VCaP (cell line): ENCODE results near the gene AKR1C4.
A peak's percentile ranks its signal among the peaks of the same experiment; 100 is the strongest.
"Not testable (repeated sequence)": the region's sequence is repeated elsewhere in the genome, so short reads cannot be mapped to it uniquely, and the experiment has no call there.

ENCODE experiments used
- H3K27ac ChIP-seq: fragments of 450-650 bp; 2 replicates; pipeline ENCODE4 v1.5.1; 2017
- TF ChIP-seq, protein P1 (sequence below): fragments of 450-650 bp; conservative IDR thresholded peaks from 2 replicates; pipeline ENCODE4 v1.5.1; 2017; ENCODE audit warnings: mild to moderate bottlenecking, moderate library complexity

The AKR1C4 gene

GRCh38 chr10:5234106-5234860 is 37.6 kb downstream of the AKR1C4 start:
- TF ChIP-seq, protein P1, sequence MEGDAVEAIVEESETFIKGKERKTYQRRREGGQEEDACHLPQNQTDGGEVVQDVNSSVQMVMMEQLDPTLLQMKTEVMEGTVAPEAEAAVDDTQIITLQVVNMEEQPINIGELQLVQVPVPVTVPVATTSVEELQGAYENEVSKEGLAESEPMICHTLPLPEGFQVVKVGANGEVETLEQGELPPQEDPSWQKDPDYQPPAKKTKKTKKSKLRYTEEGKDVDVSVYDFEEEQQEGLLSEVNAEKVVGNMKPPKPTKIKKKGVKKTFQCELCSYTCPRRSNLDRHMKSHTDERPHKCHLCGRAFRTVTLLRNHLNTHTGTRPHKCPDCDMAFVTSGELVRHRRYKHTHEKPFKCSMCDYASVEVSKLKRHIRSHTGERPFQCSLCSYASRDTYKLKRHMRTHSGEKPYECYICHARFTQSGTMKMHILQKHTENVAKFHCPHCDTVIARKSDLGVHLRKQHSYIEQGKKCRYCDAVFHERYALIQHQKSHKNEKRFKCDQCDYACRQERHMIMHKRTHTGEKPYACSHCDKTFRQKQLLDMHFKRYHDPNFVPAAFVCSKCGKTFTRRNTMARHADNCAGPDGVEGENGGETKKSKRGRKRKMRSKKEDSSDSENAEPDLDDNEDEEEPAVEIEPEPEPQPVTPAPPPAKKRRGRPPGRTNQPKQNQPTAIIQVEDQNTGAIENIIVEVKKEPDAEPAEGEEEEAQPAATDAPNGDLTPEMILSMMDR, result no peak
- H3K27ac ChIP-seq, result no peak overlapping the region

DNA sequence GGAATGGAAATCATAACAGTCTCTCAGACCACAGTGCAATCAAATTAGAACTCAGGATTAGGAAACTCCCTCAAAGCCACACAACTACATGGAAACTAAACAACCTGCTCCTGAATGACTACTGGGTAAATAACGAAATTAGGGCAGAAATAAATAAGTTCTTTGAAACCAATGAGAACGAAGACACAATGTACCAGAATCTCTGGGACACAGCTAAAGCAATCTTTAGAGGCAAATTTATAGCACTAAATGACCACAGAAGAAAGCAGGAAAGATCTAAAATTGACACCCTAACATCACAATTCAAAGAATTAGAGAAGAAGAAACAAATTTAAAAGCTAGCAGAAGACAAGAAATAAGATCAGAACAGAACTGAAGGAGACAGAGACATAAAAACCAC is 40.9 kb downstream of the AKR1C4 start:
- not testable (repeated sequence) for H3K27ac ChIP-seq

DNA sequence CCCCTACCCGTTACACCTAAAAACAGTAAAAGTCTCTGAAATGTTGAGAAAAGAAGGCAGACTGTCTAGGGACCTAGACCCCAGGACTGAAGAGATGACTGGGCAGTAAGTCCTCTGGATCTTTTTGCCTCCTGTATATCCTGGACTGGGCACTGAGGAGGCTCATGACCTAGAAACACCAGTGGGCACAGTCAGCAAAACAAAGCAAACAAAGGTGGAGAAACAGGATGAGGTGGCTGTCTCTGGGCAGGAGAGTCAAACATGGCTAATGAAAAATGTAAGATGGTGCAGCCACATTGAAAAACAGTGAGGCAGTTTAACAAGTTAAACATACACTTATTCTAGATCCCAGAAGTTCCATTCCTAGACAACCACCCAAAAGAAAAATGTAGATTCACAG is 45.9 kb downstream of the AKR1C4 start:
- H3K27ac ChIP-seq, result no peak overlapping the region
- TF ChIP-seq, protein P1, result no peak

- TF ChIP-seq, protein P1, result no peak
Measured at GRCh38 chr10:5243521-5243987, 46.9 kb downstream of the AKR1C4 start.

DNA sequence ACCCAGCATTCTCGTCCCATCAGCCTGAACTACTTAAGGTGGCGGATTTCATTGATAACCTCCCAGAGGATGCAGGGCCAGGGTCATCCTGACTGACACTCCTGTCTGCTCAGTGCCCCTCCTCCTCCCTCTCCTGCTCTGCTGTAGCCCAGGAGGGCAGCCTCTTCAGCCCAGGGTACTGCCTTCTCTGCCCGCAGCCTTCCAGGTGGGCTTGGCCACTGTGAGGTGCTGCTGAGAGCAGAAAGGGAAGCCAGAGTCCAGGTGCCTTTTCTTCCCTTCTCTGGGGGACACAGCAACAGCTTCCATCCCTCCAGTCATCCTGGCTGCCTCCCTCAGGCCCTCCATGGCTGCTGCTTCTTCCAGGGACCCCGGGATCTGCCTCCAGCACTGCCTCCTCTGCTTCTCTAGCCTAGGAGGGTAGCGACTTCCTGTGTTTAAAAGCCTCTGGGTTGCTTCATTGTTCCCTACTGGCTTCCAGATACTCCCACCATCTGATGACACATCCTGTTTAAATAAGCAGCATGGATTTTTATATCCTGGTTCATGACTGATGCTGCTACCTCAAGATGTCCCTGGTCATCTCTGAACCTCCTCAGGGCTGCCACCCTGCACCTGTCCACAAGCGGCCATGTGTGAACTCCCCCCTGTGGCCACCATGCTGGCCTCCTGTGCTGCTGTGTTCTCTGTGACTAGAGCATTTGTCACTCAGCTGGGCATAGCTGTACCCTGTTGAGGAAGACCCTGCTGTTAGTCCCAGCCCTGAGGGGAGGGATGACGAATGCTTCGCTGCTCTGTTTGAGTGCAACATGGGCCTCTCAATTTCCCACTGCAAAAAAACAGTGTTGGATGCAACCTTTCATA is 55.8 kb downstream of the AKR1C4 start:
- peak overlapping the region; percentile 59 for H3K27ac ChIP-seq
- TF ChIP-seq, protein P1, result peak; percentile 49

More at GRCh38 chr10:5243521-5243987, 46.9 kb downstream of the AKR1C4 start:
- H3K27ac ChIP-seq, result no peak overlapping the region

DNA sequence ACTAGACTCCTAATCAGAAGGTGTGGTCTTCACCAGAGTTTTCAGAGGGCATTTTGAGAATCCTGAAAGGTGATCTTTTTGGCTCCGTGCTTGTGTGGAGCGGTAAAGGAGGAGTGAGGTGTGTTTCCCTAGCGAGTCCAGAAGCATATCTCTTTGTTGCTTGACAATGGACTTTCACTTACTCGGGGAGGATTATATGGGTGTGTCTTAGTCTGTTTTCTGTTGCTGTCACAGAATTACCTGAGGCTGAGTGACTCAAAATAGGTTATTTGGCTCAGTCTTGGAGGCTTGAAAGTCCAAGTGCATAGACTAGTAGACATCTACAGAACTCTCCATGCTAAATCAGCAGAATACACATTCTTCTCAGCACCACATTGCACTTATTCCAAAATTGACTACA is 57.9 kb downstream of the AKR1C4 start:
- TF ChIP-seq, protein P1, result no peak

DNA sequence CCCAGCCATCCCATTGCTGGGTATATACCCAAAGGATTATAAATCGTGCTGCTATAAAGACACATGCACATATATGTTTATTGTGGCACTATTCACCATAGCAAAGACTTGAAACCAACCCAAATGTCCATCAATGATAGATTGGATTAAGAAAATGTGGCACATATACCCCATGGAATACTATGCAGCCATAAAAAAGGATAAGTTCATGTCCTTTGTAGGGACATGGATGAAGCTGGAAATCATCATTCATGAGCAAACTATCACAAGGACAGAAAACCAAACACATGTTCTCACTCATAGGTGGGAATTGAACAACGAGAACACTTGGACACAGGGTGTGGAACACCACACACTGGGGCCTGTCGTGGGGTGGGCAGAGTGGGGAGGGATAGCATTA is 61.1 kb downstream of the AKR1C4 start:
- H3K27ac ChIP-seq, result not testable (repeated sequence)

More for the DNA sequence above, 57.9 kb downstream of the AKR1C4 start:
- H3K27ac ChIP-seq, result no peak overlapping the region

DNA sequence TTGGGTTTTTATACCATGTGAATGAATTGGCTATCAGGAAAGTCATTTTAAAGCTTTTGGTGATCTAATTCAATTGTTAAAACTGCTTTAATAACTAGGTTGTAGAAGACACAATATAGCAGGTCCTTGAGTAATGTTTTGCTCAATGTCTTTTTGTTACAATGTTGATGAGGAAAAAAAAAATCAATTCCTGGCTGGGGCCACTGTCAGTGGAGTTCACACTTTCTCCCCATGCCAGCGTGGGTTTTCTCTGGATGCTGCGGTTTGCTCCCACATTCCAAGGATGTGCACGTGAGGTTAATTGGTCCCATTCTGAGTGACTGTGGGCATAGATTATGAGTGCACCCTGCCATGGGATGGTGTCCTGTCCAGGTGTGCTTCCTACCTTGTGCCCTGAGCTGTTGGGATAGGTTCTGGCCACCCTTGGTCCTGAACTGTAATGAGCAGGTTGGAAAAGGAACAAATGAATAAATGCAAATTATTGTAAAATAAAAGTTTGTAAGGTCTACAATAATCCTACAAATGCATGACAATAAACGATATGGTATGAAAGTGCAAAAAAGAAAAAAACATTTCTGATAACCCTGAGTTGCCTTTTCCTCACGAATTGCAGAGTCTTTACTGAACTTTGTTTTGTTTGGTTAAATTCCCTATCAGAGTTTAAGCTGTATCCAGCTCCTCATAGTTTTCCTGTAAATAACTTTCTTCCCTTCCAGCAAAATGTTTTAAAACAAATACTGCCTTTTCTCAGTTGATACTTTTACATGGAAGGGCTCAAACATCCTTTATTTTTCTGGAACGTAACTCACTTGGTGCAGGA is 62.7 kb downstream of the AKR1C4 start:
- H3K27ac ChIP-seq, result no peak overlapping the region
- TF ChIP-seq, protein P1, result no peak
